GM21367 (cell line): Measurements from ENCODE around the gene NAPSA.

Experiments used
- ATAC-seq: cut with Tn5 transposase; IDR thresholded peaks from one replicate; pipeline ENCODE4 v1.9.1; 2021; ENCODE audit not compliant: unreplicated experiment

The NAPSA gene

GRCh38 chr19:50318438-50318837, 47.0 kb downstream of the NAPSA start:
- no peak for ATAC-seq

- no peak for ATAC-seq
These were observed 48.3 kb downstream of the NAPSA start for GRCh38 chr19:50317115-50317514.

- ATAC-seq = no peak
These were observed 49.5 kb downstream of the NAPSA start for GRCh38 chr19:50315773-50316448.

- ATAC-seq = no peak
These were observed 50.4 kb downstream of the NAPSA start for GRCh38 chr19:50314724-50315708.

- no peak for ATAC-seq
These were observed 51.5 kb downstream of the NAPSA start for GRCh38 chr19:50313812-50314536.

GRCh38 chr19:50312967-50313811, 52.2 kb downstream of the NAPSA start:
- no peak for ATAC-seq

- no peak for ATAC-seq
These were observed 53.5 kb downstream of the NAPSA start for GRCh38 chr19:50311723-50312635.

- ATAC-seq = no peak
These were observed 54.5 kb downstream of the NAPSA start for GRCh38 chr19:50310759-50311465.

- ATAC-seq = no peak
These were observed 55.9 kb downstream of the NAPSA start for GRCh38 chr19:50309396-50310125.

- ATAC-seq = no peak
These were observed 56.4 kb downstream of the NAPSA start for GRCh38 chr19:50308991-50309390.
